AG10803 (cell line): ENCODE measurements around the gene SPRR2A.
"Not testable (repeated sequence)": the region's sequence is repeated elsewhere in the genome, so short reads cannot be mapped to it uniquely, and the experiment has no call there.

Source experiments
- DNase-seq: peaks from one replicate; pipeline ENCODE4 v3.0.0; 2010; ENCODE audit warnings: low read depth
- H3K4me3 ChIP-seq: 2 replicates; pipeline ENCODE4 v1.5.1; 2011; ENCODE audit warnings: mild to moderate bottlenecking, low read length, control low read depth
- TF ChIP-seq, protein P1 (sequence below): conservative IDR thresholded peaks from 2 replicates; pipeline ENCODE4 v1.5.1; 2011; ENCODE audit warnings: mild to moderate bottlenecking, low read length, control low read depth, inconsistent platforms

Gene SPRR2A

DNA sequence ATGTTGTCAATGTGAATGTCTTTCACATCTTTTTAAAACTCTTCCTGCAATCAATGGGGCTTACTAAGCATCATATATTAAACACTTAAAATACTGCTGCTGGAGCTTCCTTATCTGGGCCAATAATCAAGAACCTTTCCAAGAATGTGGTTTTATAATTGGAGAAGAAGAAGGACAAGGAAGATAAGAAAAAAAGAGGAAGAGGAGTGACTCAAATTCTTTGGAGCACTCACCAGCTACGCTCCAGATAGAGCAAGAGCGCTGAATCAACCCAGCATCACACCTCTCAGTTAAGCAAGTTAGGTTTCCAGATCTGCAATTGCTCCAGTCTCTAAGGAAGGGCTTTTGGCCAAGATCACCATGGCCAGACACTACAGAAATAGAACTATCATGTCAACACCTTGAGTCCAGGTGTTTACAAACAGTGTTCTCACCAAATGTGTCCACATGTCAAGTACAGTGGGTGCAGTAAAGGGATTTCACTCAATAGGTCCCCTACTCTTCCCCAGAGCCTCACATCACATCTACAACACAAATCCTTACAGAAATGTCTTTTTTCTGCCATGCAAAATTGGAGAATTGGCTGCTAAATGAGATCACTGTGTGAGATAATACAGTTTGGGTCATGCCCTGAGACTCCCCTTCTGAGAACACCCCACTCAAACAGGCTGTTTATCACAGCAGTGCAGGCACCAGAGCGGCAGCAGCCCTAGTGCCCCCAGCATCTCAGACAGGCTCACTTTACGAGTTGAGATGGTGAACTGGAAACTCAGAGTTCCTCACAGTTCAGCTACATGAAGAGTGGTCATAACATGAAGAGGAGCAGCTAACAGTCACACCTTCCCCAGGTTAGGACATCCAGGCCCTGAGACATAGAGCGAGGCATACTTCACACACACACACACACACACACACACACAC, 15.8 kb upstream of the SPRR2A start:
- TF ChIP-seq, protein P1, sequence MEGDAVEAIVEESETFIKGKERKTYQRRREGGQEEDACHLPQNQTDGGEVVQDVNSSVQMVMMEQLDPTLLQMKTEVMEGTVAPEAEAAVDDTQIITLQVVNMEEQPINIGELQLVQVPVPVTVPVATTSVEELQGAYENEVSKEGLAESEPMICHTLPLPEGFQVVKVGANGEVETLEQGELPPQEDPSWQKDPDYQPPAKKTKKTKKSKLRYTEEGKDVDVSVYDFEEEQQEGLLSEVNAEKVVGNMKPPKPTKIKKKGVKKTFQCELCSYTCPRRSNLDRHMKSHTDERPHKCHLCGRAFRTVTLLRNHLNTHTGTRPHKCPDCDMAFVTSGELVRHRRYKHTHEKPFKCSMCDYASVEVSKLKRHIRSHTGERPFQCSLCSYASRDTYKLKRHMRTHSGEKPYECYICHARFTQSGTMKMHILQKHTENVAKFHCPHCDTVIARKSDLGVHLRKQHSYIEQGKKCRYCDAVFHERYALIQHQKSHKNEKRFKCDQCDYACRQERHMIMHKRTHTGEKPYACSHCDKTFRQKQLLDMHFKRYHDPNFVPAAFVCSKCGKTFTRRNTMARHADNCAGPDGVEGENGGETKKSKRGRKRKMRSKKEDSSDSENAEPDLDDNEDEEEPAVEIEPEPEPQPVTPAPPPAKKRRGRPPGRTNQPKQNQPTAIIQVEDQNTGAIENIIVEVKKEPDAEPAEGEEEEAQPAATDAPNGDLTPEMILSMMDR: no peak
- no peak overlapping the region for H3K4me3 ChIP-seq
- no peak for DNase-seq

DNA sequence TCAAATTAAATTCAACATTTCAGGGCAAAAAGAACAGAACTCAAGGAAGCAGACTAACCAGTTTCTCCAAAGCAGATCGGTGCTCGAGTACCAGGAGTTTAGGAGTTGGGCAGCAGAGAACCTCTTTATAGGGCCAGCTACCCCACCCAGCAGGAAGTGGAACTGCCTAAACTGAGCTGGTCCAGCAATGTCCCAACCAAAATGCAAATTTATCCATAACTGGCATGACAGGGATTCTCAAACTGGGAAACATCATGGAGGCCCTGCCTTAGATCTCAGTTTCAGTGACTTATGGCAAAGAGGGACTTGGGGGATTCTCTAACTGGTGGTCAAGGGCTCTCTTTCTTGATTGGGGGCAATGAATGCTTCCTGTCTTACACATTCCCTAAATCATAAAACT, 14.2 kb upstream of the SPRR2A start, which contains the start of gene SPRR2B:
Gene SPRR2B (minus strand): TSS at position 101 of the 400 bp plus-strand sequence. CDS start 772 bp downstream, outside the sequence.
- no peak within 1 kb of the TSS for H3K4me3 ChIP-seq
- TF ChIP-seq, protein P1: no peak
- no peak for DNase-seq

DNA sequence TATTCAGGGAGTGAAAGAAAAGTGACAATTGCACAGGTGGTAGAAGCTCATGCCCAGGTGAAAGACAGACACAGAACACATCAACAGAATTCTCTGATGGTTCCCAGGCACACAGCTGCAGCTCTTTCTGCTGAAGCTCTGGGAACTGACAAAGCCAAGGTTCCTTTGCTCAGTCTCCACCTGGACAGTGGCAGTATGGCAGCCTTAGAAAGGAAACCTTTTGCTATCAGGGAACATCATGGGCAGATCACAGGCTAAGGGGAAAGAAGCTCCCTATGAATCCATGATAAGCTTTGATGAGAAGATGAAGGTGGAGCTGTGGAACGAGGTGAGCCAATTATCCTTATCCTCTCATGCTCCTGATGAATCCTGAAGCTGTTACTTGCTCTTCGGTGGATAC, 12.9 kb upstream of the SPRR2A start:
- TF ChIP-seq, protein P1: no peak
- no peak overlapping the region for H3K4me3 ChIP-seq
- DNase-seq: no peak

DNA sequence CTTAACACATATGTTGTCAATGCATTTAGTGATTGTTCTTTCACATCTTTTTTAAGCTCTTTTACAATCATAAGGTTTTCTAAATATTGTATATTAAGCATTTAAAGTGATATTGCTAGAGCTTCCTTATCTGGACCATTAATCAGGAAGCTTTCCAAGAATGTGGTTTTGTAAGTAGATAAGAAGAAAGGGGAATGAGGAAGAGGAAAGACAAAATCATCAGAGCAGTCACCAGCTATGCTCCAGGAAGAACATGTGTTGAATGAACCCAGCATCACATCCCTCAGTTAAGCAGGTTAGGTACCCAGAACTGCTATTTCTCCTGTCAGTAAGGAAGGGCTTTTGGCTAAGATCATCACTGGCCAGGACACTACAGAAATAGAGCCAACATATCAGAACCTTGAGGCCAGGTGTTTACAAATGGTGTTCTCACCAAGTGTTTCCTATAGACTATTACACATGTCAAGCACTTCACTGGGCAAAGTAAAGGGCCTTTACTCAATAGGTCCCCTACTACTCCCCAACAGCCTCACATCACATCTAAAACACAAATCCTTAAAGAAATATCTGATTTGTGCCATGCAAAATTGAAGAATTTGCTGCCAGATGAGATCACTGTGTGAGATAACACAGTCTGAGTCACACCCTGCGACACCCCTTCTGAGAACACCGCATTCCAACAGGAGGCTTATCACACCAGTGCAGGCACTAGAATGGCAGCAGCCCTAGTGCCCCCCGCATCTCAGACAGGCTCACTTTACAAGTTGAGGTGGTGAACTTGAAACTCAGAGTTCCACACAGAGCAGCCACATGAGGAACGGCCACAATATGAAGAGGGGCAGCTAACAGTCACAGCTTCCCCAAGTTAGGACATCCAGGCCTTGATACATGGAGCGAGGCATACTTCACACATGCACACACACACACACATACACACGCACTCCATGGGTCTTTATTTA, 1.8 kb upstream of the SPRR2A start:
- DNase-seq: no peak
- no peak overlapping the region for H3K4me3 ChIP-seq
- TF ChIP-seq, protein P1: no peak

DNA sequence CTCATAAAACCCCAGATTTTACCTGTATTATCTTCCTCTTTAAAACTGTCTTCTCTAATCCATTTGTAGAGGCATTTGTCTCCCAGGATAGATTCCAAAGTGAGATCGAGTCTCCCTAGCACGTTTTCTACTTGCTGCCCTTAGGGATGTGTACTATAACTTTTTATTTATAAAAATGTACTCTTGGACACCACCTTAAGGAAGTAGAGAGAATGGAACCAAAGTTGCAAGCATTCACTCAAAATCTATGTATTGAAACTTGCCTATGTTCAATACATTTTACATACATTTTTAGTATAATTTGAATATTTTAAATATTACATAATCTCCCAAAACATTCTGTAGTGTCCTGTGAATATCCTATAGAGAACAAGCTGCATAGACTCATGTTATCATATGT, 842 bp upstream of the SPRR2A start:
- no peak overlapping the region for H3K4me3 ChIP-seq
- DNase-seq: no peak
- TF ChIP-seq, protein P1: no peak

DNA sequence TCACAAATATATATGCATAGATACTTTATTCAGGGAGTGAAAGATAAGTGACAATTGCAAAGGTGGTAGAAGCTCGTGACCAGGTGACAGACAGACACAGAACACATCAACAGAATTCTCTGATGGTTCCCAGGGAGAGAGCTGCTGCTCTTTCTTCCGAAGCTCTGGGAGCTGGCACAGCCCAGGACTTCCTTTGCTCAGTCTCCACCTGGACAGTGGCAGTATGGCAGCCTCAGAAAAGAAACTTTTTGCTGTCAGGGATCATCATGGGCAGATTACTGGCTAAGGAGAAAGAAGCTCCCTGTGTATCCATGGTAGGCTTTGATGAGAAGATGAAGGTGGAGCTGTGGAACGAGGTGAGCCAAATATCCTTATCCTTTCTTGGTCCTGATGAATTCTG, 1.2 kb downstream of the SPRR2A start:
- not testable (repeated sequence) for DNase-seq, H3K4me3 ChIP-seq

DNA sequence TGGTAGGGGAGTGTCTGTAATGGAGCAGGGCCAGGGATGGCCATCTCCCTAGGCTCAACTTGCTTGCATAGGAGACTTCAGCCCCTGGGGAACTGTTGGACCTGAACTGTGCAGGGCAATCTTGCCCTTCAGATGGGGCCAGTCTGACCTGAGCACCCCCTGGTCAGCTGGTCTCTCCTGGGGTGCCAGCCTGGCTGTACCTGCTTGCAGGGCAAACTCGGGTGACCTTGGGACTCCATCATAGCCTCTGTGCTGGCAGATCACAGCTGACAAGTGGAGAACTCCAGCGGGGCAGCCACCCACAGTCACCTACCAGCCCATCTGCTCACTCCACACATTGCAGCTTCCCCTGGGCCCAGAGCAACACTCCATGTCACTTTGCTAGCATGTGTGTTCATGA, 8.1 kb downstream of the SPRR2A start:
- no peak overlapping the region for H3K4me3 ChIP-seq
- TF ChIP-seq, protein P1: no peak
- DNase-seq: no peak
